ENCODE measurements around the gene ABCA2. TPM values are rescaled to one million over a fixed set of nuclear protein-coding genes. Genes with fewer than 3 reads are reported as not detected.

The ABCA2 gene
- total RNA-seq, 1 experiment from 2014 or later, result 19.2 TPM

- Mint-ChIP-seq H3K36me3 (no peaks in the 10 kb centered on the region), H3K27me3 (ENCODE audit: low read depth) (no peaks in the 10 kb centered on the region), H3K9me3 (no peaks in the 10 kb centered on the region), H3K4me1 (peaks cover 10% of the 10 kb centered on the region), H3K27ac (no peak overlapping the region), H3K4me3 (no peak overlapping the region)
- POLR2A ChIA-PET, result interaction anchor here (0.6 kb wide), 1 partner anchor 407 kb away, joined by 5 read pairs; no protein-coding TSS in a partner anchor
- no peak for TF ChIP-seq GTF2I (CRISPR knock-in tag; conservative IDR thresholded peaks at IDR 0.05)
- no peak for TF ChIP-seq ESRRA (CRISPR knock-in tag; IDR thresholded peaks at IDR 0.05; ENCODE audit: borderline replicate concordance)
- TF ChIP-seq JUN (CRISPR knock-in tag; IDR thresholded peaks at IDR 0.05), result no peak
- no peak for TF ChIP-seq ETV6 (CRISPR knock-in tag; IDR thresholded peaks at IDR 0.05)
- no peak for TF ChIP-seq KAT7 (CRISPR knock-in tag; IDR thresholded peaks at IDR 0.05; ENCODE audit: borderline replicate concordance)
- TF ChIP-seq ATF1 (CRISPR knock-in tag; IDR thresholded peaks at IDR 0.05), result no peak
- TF ChIP-seq MYBL2 (CRISPR knock-in tag; IDR thresholded peaks at IDR 0.05), result no peak
- CTCF ChIA-PET, result interaction anchor here (0.5 to 4.5 kb wide), 6 partner anchors 9 to 331 kb away, joined by 3 to 19 read pairs (median 6); no protein-coding TSS in a partner anchor
- ATAC-seq, result no peak
- no peak for DNase-seq (ENCODE audit: low spot score)
These were observed 58.9 kb downstream of the ABCA2 start for GRCh38 chr9:136969150-136969549.

- H3K27me3 Mint-ChIP-seq (ENCODE audit: low read depth), result no peaks in the 10 kb centered on the region
These were observed 59.5 kb downstream of the ABCA2 start for GRCh38 chr9:136968333-136969127.

GRCh38 chr9:136965771-136966484 is 62.1 kb downstream of the ABCA2 start:
- ATAC-seq, result no peak
- CTCF ChIA-PET, result interaction anchor here (0.7 to 3.4 kb wide), 9 partner anchors 10 to 544 kb away, joined by 3 to 17 read pairs (median 4); partner anchors contain the start of gene MAN1B1
- no peak overlapping the region for H3K4me3 Mint-ChIP-seq
- TF ChIP-seq ERG (CRISPR knock-in tag; IDR thresholded peaks at IDR 0.05), result no peak
- TF ChIP-seq STAT6 (CRISPR knock-in tag; conservative IDR thresholded peaks at IDR 0.05; ENCODE audit: low read depth), result no peak
- TF ChIP-seq ETV6 (CRISPR knock-in tag; IDR thresholded peaks at IDR 0.05), result no peak
- TF ChIP-seq ZNF219 (CRISPR knock-in tag; IDR thresholded peaks at IDR 0.05; ENCODE audit: borderline replicate concordance), result no peak
- TF ChIP-seq NFATC4 (CRISPR knock-in tag; IDR thresholded peaks at IDR 0.05), result no peak
- no peak for TF ChIP-seq ZNF281 (CRISPR knock-in tag; IDR thresholded peaks at IDR 0.05)
- no peak for TF ChIP-seq JAZF1 (CRISPR knock-in tag; IDR thresholded peaks at IDR 0.05)
- no peak for TF ChIP-seq NR2C2 (CRISPR knock-in tag; IDR thresholded peaks at IDR 0.05)
- TF ChIP-seq NR3C1 (CRISPR knock-in tag; conservative IDR thresholded peaks at IDR 0.05; ENCODE audit: low read depth), result no peak

More at GRCh38 chr9:136968333-136969127, 59.5 kb downstream of the ABCA2 start:
- Mint-ChIP-seq H3K9me3 (no peaks in the 10 kb centered on the region), H3K36me3 (no peaks in the 10 kb centered on the region), H3K4me1 (peaks cover 10% of the 10 kb centered on the region), H3K4me3 (no peak overlapping the region), H3K27ac (no peak overlapping the region)
- DNase-seq (ENCODE audit: low spot score), result no peak
- ATAC-seq, result no peak
- TF ChIP-seq ZNF317 (CRISPR knock-in tag; IDR thresholded peaks at IDR 0.05; ENCODE audit: borderline replicate concordance, low read depth), result no peak
- no peak for TF ChIP-seq E2F1 (CRISPR knock-in tag; IDR thresholded peaks at IDR 0.05)
- POLR2A ChIA-PET, result interaction anchor here (0.6 kb wide), 1 partner anchor 408 kb away, joined by 5 read pairs; no protein-coding TSS in a partner anchor
- CTCF ChIA-PET, result interaction anchor here (0.6 to 4.5 kb wide), 5 partner anchors 10 to 99 kb away, joined by 3 to 19 read pairs (median 5); no protein-coding TSS in a partner anchor

More at GRCh38 chr9:136965771-136966484, 62.1 kb downstream of the ABCA2 start:
- Mint-ChIP-seq H3K9me3 (no peaks in the 10 kb centered on the region), H3K4me1 (peaks cover 10% of the 10 kb centered on the region), H3K27me3 (ENCODE audit: low read depth) (no peaks in the 10 kb centered on the region), H3K27ac (peak overlapping the region; percentile 66; the same call in 1 of the 2 replicates), H3K36me3 (no peaks in the 10 kb centered on the region)
- no peak for DNase-seq (ENCODE audit: low spot score)
- POLR2A ChIA-PET, result interaction anchor here (0.6 to 1.0 kb wide), 2 partner anchors 27 to 235 kb away, joined by 3 to 4 read pairs; partner anchors contain the start of gene TPRN
